ENCODE results near the gene CABP7.

The CABP7 gene

DNA sequence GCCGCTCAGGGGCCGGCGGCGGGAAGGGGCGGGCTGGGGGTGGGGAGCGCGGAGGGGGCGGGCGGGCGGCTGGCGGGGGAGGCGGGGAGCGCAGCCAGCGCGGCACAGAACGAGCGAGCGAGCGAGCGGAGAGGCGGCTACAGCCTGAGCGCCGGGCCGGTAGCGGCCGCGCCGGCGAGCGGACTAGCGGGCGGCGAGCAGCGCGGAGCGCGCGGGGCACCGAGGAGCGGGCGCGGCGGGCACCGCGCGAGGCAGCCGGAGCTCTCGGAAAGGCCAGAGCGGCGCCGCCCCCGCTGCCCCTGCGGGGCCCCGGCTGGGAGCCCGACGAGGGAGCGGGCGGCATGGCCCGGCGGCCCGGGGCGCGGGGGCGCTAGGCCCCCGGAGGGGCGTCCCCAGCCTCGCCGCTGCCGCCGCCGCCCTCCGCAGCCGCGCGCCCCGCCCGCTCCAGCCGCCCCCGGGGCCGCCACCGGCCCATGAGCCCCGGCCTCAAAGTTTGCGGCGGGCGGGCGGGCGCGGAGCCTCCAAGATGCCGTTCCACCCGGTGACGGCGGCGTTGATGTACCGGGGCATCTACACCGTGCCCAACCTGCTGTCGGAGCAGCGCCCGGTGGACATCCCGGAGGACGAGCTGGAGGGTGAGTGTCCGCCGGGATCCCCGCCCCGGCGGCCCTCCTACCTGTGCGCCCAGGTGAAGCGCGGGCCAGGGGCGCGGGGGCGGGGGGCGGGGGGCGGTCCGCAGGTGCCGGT is at the start of gene CABP7:
Gene CABP7, plus strand, starts transcription at position 105 of the 747 bp plus-strand sequence. Its CDS starts 422 bp downstream, at position 527.
- DNase-seq, result no peak

DNA sequence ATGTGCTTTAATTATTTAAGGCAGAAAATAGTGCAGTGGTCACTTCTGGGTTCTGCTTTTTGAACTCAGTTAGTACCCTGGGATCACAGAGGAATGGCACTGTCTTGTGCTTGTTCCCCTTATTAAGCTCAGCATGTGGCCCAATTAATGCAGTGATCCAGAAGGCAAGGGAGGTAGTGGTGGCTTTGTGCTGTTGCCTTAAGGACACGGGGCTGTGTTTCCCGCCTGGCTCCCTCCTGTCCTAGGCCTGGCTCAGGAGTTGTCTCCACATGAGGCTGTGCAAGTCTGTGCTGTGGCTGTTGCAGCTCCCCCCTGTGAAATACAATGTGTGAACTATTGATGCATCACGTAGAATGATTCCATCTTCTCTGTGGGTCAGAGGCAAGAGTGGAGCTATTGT is 49.2 kb upstream of the CABP7 start:
- DNase-seq, result no peak

DNA sequence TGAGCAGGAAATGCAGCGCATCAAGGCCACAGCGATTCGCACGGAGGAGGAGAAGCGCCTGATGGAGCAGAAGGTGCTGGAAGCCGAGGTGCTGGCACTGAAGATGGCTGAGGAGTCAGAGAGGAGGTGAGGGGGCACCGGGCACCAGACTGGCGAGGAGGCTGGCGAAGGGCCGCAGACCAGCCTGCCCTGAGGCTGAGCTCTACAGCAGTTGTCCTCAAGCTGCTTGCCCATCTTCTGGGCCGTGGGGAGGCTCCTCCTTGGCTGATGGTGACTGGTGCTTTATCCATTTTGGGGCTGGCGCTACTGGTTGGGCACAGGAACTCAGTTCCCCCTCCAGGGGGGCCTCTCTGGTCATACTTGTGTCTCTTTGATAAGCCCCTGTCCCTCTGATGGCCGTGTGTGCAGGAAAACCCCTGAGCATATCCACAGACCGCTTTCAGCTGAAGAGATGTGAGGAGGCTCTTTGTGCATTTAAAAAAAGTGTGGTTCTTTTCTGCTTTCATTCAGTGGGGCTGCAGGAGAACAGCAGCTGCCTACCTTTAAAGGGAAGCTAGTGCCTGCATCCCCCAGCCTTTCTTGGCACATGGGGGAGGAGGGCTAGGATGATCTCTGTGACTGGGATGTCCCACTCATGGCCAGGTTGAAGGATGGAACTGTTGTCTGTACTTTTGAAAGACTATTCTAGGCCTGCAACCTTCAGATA is 46.3 kb upstream of the CABP7 start:
- DNase-seq, result no peak

DNA sequence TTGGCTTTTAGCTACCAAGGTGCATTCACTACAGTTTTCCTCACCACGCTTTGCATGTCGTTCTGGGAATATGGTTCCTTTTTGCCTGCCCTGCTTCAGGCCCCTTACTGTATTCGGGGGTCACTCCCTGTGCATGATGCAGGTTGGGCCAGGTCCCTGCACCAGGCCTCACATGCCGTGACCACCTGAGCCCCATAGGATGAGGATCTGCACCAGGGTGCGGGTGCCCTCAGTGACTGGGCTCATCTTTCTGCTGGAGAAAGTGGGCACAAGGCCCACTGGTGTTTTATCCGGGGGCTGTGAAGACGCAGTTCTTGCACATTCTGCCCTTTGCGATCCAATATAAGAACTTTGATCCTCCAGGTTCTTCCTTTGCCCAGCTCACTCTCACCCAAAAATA is 45.7 kb upstream of the CABP7 start:
- no peak for DNase-seq

DNA sequence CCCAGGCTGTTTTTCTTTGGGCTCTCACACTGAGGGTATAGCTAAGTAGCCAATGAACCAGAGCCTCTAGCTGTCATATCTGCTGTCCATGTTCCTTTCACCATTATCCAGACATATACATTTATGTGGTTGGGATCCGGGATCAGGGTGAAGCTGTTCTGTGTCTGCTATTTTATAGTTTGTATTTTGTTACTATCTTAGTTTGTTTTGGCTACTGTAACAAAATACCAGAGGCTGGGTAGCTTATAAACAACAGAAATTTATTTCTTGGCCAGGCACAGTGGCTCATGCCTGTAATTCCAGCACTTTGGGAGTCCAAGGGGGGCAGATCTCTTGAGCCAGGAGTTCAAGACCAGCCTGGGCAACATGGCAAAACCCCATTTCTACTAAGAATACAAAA is 40.5 kb upstream of the CABP7 start:
- DNase-seq, result no peak

DNA sequence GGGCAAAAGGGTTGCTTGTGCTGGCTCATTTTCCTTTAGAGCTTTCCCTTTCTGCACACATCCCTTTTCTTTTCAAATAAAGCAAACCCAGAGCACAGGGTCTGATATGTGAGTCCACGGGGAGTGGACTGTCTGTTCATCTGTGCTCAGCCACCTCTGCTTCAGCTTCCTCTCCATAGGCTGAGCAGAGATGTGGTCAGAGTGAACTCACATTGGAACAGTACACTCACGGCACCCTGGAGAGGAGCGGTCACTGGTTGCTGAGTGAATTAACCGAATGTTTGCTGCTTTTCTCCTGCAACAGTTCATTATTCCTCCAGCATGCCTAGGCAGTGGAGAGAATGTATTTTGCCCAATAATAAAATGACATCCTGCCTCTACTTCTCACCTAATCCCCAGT is 36.3 kb upstream of the CABP7 start:
- DNase-seq, result no peak

DNA sequence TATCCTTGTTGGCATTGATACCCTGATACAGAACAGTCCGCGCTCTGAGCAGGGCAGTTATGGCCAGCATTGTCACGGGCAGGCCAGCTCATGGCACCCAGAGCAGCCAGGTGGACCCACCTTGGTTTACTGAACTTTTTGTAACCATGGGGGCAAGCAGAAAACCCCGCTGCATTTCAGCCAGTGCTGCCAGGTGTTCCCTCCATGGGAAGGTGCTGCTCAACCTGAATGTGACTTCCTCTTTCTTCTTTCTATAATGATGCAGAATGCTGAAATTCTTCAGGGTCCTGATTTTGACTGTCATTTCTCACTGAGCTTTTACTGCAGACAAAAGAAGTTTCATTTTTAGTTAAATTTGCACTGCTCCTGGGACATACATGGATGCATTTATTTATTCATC is 35.6 kb upstream of the CABP7 start:
- DNase-seq, result no peak

DNA sequence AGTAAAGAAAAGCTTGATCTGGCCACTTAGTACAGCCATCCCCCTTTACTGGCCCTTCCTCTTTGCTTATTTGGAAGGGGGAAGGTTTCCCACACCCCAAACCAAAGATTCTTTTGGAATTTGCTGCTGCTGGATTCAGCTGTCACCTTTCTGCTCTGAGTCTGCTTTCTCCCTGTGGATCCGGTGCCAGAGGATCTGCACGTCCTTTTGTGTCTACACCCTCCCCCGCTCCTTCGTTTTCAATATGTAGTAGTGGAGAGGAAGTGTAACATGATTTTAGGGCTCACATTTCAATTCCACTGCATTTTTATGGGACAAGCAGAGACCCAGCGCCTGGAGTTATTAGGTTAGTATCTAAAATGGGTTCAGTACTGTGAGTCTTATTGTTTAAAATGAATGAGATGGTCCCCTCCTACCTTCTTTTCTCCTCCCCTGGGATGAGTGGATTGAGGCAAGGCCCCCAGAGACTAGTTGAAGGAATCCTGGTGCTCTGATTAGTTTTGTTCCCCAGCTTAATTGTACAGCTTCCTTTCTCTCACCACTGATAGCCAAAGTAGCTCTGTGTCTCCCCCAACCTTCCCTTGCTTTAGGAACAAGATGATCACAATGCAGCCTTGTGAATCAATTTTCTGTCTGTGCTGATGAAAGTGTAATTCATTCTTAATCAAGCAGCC is 30.5 kb upstream of the CABP7 start:
- DNase-seq, result no peak

DNA sequence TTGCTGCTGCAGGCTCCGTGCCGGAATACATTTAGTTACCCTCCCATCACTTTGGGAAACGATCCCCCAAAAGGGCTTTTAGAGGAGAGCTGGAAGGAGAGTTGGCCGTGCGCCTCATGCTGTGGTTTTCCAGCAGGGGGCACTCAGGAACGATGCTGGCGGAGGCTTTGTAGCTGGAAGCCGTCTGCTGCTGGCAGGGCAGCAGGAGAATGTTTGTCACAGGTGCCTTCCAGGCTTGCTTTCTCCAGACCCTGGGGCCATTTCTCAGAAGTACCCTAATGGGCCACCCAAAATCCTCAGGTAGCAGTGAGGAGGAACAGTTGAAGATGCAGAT is 30.0 kb upstream of the CABP7 start:
- DNase-seq, result peak; percentile 74

DNA sequence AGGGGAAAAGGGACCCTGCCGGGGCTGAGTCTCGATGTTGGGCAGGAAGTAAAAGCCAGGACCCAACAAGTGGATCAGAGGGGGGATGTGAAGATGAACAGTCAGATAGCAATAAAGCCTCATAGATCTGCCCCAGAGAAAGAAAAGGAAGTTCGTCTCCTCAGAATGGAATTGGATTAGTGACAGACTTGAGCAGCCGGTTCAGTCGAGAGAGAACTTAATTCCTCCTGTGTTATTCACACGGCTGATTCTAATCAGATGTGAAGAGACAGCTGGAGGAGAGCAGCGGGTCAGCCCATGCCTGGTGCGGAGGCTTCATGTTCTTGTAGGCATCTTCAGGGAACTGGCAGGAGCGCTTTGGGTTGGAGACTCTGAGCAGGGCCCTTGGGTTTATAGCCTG is 29.3 kb upstream of the CABP7 start:
- no peak for DNase-seq

DNA sequence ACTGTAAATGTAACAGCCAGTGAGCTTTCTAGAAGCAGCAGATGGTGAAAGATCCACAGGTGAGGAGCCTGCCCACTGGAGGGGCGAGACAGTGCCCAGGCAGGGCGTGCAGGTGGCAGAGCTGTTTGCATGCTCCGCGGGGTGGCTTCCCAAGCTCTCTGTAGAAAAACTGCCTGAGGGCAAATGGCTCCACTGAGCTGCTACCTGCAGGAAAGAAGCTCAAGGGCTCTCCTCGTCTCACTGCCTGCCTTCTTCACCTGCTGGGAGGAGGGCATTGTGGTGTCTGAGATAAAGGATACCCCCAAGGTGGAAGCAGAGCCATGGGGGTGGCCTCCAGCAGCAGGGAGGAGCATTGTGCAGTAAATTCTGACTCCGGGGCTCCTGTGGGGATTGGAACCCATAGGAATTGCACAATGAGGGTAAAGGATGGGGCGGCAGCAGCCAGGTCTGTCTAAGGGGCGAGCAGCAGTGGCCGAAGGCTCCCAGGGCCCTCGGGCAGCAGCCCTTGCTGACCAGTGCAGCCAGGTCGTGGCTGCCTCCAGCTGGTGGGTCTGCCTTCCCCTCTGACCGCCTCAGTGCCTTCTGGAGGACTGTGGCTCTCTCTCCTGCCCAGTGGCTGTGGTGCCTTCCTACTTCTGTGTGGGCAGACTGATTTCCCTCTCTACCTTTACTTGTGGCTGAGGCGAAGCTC is 28.0 kb upstream of the CABP7 start:
- no peak for DNase-seq

DNA sequence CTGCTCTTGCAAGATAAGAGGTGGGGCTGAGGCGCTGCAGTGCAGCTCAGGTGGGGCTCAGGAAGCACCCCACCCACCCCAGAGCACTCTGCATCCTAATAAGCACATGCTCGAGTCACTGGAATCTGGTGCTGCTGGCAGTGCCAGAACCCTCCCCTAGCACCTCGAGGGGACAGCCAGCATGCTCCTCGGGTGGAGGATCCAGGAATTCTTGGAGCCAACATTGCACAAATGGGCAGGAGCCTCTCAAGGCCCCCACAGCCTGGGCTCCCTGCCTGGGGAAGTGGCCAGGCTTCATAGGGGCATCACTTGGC is 27.5 kb upstream of the CABP7 start:
- no peak for DNase-seq

DNA sequence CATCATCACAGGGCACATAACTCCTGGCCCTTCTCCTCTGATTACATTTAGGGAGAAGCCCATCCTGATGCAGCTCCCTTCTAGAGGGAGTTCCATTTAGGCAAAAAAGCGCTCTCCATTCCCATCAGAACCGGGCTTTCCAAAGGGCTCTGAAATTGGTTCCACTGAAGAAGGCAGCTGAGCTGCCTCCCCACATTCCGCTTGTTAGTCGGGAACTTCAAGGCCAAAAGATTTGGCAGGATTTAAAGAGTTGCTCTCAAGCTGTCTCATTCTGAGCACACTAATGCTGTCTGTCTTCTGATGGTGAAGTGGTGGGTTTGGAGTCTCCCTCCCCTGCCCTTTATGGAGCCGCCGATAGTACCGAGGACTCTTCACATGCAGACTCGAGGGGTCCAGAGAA is 26.6 kb upstream of the CABP7 start:
- no peak for DNase-seq

DNA sequence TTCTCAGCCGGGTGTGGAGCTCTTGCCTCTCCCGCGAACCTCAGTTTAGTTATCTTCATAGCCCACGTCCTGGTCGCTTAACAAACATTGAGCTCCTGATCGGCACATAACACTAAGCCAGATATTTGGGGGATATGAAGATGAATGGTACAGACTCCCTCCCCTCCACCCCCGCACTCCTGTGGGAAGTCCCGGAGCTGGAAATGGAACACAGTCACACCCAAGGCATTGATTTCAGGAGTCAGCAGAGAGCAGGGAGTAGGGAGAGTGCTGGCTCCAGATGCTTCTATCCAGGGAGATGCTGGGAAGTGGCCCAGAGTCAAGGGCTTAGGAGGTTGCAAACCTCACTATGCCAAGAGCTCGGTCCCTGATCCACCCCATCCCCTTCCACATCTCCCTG is 26.1 kb upstream of the CABP7 start:
- DNase-seq, result no peak

DNA sequence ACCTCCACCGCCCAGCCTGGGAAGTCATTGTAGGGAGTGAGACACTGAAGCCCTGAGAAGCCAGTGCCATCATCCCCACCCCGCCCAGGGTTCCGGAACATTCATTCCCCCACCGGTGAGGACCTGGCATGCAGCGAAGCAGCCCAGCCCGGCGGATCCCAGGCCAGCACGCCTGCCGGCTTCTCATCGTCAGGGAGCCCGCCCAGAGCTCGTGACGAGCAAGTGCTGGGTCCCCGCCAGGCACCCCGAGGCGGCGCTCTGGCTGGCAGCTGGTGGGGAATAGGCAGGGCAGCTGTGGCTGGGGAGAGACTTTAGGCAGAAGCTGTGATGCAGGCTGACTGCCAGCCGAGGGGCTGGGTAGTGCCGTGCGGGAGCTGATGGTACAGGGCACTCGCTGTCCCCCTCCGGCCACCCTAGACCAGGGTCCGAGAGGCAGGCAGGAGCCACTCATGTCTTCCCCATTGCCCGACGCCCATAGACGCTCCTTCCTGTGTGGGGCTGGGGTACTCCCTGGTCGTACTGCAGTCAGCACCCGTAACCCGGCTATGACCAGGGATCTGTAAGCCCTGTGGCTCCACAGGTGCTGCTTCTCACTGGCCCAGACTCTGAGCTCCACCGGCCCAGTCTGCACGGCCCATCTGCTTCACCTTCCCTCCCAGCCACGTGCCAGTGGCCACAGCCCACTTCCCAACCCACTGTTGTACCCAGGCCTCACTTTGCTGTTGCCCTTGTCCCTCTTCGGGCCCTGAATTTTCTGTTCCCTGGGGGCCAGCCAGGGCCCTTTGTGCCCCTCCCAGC is 24.5 kb upstream of the CABP7 start:
- DNase-seq, result no peak

DNA sequence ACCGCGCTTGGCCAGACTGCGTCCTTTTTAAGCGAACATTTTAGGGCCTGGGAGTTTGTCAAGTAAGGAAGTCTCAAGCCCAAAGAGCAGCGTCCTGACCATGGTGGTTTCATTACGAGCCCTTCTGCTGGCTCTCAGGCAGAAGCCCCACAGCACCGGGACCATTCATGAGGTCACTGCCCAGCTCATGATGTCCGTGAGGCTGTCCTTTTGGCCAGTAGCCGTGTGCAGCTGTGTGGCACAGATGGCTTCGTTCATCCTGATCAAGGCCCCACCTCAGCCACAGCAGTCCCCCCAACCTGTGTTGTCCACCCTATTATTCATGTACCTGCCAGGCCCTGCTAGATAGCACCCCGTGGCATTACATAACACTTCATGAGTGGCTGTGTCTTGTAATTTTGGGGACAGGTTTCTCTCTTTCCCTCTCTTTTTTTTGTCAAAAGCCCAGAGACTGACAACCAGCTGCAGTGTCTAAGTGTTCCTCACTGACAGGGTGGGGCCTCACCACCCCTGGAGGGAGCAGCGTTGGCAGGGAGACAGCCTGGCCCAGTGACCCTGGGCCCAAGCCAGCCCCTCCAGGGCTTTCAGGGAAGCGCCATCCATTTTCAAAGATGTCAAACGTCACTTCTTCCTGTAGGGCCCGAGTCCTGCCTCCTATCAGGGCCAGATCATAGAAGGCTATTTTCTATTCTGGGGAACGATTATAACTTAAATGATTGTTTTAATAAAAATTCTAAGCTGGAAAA is 21.8 kb upstream of the CABP7 start:
- DNase-seq, result no peak

DNA sequence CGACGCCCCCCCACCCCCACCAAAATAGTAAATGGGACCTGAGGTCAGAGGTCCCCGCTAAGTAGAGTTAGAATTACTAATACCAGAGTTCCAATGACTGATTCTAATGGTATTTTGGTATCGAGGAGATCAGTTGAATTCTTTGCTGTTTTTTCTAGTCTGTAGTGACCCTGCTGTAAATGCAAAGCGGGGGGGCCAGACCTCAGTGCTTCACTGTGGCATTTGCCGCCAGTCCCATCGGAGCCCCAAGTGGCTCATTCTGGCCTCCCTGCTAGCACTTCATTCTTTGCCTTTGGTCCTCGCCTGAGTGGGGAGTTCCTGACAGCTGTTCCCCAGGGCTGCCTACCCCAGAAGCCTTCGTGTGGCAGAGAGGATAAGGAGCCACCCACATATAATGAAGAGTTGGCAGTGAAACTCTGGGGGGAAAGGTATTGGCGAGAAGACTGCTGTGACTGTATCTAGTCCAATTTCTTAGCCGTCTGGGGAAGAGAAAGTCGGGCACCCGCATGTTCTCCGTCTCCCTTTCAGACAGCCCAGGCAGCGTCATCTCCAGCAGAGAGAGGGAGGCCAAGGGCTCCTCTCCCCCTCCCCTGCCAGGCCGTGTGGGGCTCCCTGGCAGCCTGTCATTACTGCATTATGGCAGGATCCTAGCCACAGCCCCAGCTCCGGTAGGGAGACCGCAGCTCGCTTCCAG is 19.4 kb upstream of the CABP7 start:
- DNase-seq, result no peak

DNA sequence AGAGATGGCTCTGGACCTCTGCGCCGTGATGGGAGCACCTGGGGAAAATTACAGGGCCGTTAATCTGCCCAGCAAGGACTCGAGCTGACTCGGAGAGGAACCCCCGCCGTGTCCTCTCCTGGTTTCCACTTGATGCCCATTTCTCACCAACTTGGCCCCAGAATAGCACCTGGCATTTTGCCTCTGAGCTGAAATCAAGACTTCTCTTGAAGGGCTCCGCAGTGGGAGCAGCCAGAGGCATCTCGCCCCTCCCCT is 19.0 kb upstream of the CABP7 start:
- no peak for DNase-seq

DNA sequence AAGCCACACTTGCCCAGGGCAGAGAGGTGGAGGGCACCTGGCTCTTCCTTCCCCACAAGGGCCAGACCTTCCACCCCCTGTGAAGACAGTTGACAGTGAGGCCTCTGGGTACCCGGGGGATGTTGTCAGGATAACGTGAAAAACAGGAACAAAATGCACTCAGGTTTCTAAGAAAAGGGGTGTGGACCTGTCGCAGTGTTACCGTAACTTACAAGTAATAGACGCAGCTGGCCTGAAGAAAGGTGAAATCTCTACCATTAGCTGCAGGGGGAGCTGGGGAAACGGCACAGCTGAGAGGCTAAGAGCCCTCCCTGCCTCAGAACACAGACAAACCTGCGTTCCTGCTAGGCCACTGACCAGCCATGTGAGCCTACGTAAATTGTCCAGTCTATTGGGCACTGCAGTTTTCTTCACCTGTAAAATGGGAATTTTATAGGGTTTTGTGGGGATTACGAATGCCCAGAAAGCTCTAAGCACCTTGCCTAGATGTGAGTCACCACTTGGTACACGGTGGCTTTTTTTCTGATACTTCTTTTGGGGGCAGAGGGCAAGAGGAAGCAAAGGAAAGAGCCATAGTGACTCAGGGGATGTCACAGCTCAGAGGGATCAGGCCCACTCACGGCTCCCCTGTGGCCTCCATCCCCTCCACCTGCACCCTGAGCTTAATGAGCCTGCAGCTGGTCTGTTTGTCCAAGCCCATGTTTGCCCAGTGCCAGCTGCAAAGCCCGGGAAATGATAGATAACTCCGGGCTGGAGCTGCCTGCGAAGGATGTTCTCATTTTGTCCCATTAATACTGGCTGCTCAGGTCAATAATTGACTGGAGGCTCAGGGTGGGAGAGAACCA is 18.4 kb upstream of the CABP7 start:
- no peak for DNase-seq

DNA sequence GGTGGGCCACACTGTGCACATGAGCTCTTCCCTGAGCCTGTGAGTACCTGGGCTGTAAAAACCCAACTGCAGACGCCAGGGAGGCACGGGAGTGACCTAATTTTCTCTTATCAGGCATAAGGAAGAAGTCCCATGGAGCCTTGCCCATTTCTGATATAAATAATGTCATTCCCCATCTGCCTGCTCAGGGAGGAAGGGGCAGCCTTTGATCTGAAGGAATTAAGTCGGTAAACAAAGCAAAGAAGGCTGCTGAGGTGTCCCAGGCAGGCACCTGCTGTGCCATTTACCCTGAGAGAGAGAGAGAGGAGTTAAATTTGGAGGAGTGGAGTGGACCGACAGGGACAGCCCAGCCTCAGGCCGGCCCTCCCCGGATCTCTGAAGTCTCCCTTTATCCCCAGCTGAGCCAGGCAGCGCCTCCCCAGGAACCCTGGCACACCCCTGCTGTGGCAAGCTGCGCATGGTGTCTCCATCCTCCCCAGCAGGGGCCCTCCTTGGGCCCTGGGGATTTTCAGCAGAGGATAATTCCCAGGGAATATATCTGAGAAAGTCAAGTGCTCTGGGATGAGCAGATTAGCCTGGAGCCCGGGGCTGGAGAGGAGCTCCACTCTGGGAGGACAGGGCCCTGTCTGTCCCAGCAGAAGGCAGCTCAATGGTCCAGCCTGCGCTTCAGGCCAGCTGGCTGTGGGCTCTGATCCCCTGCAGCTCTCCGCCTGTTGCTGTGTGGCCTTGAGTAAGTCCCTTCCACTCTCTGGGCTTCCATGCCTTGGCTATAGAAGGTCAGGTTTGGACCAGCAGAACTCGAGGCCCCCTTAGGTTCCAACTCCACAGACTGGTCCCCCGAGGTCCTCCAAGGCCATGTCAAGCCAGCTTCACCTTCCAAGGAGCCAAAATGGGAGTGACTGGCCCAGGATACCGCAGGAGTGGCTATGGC is 17.5 kb upstream of the CABP7 start:
- DNase-seq, result no peak

All from activated effector memory CD4-positive, alpha-beta T cell treated with anti-CD3 and anti-CD28 coated beads, Interleukin-2, amount 50 U/mL, for 16 hours (primary cell).